GM18498 (cell line): Measurements from ENCODE around the gene ATP7A.
A peak's percentile ranks its signal among the peaks of the same experiment; 100 is the strongest.
"Not testable (repeated sequence)": the region's sequence is repeated elsewhere in the genome, so short reads cannot be mapped to it uniquely, and the experiment has no call there.

Experiments
- ATAC-seq: cut with Tn5 transposase; IDR thresholded peaks from one replicate; pipeline ENCODE4 v1.9.1; 2021; ENCODE audit warnings: mild to moderate bottlenecking, moderate library complexity; ENCODE audit not compliant: unreplicated experiment

Gene ATP7A

GRCh38 chrX:77910108-77910840, at the start of gene ATP7A:
ATP7A (plus strand) TSS chrX:77910693; CDS start chrX:77971642, 60,949 bp downstream.
- peak; percentile 96 for ATAC-seq

GRCh38 chrX:77875372-77875771, 35.1 kb upstream of the ATP7A start:
- ATAC-seq: no peak

GRCh38 chrX:77881418-77881817, 29.1 kb upstream of the ATP7A start:
- not testable (repeated sequence) for ATAC-seq

- ATAC-seq: no peak
Measured at GRCh38 chrX:77892887-77893286, 17.6 kb upstream of the ATP7A start.

- no peak for ATAC-seq
Measured at GRCh38 chrX:77893713-77894112, 16.8 kb upstream of the ATP7A start.

GRCh38 chrX:77894921-77895886, 15.3 kb upstream of the ATP7A start, which contains the start of gene MAGT1:
MAGT1 (minus strand) TSS chrX:77895435; CDS start chrX:77895410, 25 bp downstream.
- ATAC-seq: peak; percentile 93

- ATAC-seq: peak; percentile 63
Measured at GRCh38 chrX:77899081-77899828, 11.2 kb upstream of the ATP7A start, which contains the start of gene COX7B. COX7B (plus strand) TSS chrX:77899468; CDS start chrX:77899554, 86 bp downstream.

- ATAC-seq: no peak
Measured at GRCh38 chrX:77900688-77901087, 9.8 kb upstream of the ATP7A start.

- no peak for ATAC-seq
Measured at GRCh38 chrX:77901506-77901905, 9.0 kb upstream of the ATP7A start.

- ATAC-seq: peak; percentile 66
Measured at GRCh38 chrX:77917294-77917933, 6.9 kb downstream of the ATP7A start.

- ATAC-seq: no peak
Measured at GRCh38 chrX:77918568-77918967, 8.1 kb downstream of the ATP7A start.

GRCh38 chrX:77919370-77919769, 8.9 kb downstream of the ATP7A start:
- ATAC-seq: not testable (repeated sequence)

- no peak for ATAC-seq
Measured at GRCh38 chrX:77922787-77923186, 12.3 kb downstream of the ATP7A start.

GRCh38 chrX:77924320-77924859, 13.9 kb downstream of the ATP7A start:
- ATAC-seq: no peak

- ATAC-seq: peak; percentile 55
Measured at GRCh38 chrX:77925764-77926163, 15.3 kb downstream of the ATP7A start.

GRCh38 chrX:77930581-77930980, 20.1 kb downstream of the ATP7A start:
- no peak for ATAC-seq

- ATAC-seq: no peak
Measured at GRCh38 chrX:77935886-77936285, 25.4 kb downstream of the ATP7A start.

- ATAC-seq: no peak
Measured at GRCh38 chrX:77936299-77936698, 25.8 kb downstream of the ATP7A start.

- no peak for ATAC-seq
Measured at GRCh38 chrX:77937291-77937690, 26.8 kb downstream of the ATP7A start.

GRCh38 chrX:77938083-77938680, 27.7 kb downstream of the ATP7A start:
- ATAC-seq: no peak
